ENCODE measurements around the gene RNF148. TPM values are rescaled to one million over a fixed set of nuclear protein-coding genes. Genes with fewer than 3 reads are reported as not detected.

The RNF148 gene
- polyA plus RNA-seq, 3 donors, result not detected

DNA sequence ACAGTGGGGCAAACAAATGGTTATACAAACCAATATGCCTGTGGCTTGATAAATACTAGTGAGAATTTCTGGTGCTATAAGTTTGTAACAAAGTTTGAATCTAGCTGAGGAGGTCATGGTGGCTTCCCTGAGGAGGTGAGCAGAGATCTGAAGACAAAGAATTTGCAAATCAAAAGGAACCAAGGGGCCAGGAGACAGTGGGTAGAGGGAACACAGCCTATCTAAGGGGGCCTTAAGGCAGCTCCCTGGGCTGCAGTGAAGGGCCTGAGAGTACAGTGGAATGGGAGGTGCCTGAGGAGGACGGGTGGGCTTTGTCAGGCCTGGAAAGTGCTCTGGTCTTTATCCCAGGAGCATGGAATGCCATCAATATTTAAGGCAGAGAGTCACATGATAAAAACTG, 25.6 kb downstream of the RNF148 start:
- peaks cover 0 to 14% of the 10 kb centered on the region in 2 donors for H3K9me3 ChIP-seq (replicated peaks in 1 of 2; ENCODE audit: control insufficient read depth in 1 of 2, insufficient read depth in 1 of 2, low read length in 2 of 2)

DNA sequence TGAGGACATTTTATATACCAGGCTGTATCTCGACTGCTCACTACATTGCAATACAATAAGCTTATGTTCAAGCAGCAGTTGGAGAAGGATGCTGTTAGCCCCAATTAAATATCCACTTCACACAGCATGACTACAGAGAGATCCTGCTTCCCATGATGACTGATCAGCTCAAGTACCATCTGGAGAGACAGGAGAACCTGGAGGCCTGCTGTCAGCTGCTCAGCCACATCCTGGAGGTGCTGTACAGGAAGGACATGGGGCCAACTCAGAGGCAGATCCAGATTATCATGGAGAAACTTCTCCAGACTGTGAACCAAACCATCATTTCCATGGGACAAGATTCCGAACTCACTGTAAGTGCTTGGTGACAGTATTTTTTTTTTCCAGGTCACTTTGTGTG, 26.3 kb downstream of the RNF148 start:
- WGBS (ENCODE audit: insufficient coverage), result 60% methylated on average over 1 of the region's 2 CpGs
- H3K27me3 ChIP-seq (ENCODE audit: control insufficient read depth in 2 of 2, insufficient read depth in 2 of 2, low read length in 2 of 2), result no peaks in the 10 kb centered on the region
- H3K9ac ChIP-seq (ENCODE audit: insufficient read depth, low read length, poor library complexity, severe bottlenecking), result no peak overlapping the region
- H3K4me1 ChIP-seq (ENCODE audit: control insufficient read depth in 1 of 2, insufficient read depth in 2 of 2, low read length in 2 of 2), result no peaks in the 10 kb centered on the region
- no peak for DNase-seq
- Mint-ChIP-seq H3K4me1 (no peaks in the 10 kb centered on the region), H3K9me3 (peaks cover 2 to 14% (median 10%) of the 10 kb centered on the region in 7 donors), H3K36me3 (no peaks in the 10 kb centered on the region), H3K4me3 (no peak overlapping the region), H3K27me3 (ENCODE audit: low read depth in 3 of 3) (no peaks in the 10 kb centered on the region), H3K27ac (no peak overlapping the region)
- H3K4me2 ChIP-seq (replicated peaks; ENCODE audit: extremely low read depth, low read length, poor library complexity, severe bottlenecking), result no peak overlapping the region
- TF ChIP-seq, protein P1, sequence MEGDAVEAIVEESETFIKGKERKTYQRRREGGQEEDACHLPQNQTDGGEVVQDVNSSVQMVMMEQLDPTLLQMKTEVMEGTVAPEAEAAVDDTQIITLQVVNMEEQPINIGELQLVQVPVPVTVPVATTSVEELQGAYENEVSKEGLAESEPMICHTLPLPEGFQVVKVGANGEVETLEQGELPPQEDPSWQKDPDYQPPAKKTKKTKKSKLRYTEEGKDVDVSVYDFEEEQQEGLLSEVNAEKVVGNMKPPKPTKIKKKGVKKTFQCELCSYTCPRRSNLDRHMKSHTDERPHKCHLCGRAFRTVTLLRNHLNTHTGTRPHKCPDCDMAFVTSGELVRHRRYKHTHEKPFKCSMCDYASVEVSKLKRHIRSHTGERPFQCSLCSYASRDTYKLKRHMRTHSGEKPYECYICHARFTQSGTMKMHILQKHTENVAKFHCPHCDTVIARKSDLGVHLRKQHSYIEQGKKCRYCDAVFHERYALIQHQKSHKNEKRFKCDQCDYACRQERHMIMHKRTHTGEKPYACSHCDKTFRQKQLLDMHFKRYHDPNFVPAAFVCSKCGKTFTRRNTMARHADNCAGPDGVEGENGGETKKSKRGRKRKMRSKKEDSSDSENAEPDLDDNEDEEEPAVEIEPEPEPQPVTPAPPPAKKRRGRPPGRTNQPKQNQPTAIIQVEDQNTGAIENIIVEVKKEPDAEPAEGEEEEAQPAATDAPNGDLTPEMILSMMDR (IDR thresholded peaks at IDR 0.05), result no peak
- intact Hi-C loops (cut with micrococcal nuclease), result no loop called here
- no peaks in the 10 kb centered on the region for H3K79me2 ChIP-seq (ENCODE audit: insufficient read depth, low read length)
- H4K20me1 ChIP-seq (ENCODE audit: insufficient read depth, low read length), result no peaks in the 10 kb centered on the region
- H3K27ac ChIP-seq (ENCODE audit: low read depth in 1 of 2, low read length in 2 of 2), result no peak overlapping the region
- no peaks in the 10 kb centered on the region for H3K36me3 ChIP-seq (replicated peaks in 1 of 2; ENCODE audit: control insufficient read depth in 1 of 2, insufficient read depth in 2 of 2, low read length in 2 of 2)
- no peak overlapping the region for H3K4me3 ChIP-seq (replicated peaks in 1 of 3; ENCODE audit: low read depth in 2 of 3, low read length in 3 of 3)
- peaks cover 0 to 14% of the 10 kb centered on the region in 2 donors for H3K9me3 ChIP-seq (replicated peaks in 1 of 2; ENCODE audit: control insufficient read depth in 1 of 2, insufficient read depth in 1 of 2, low read length in 2 of 2)
- H2AFZ ChIP-seq (ENCODE audit: insufficient read depth, low read depth, low read length, poor library complexity, severe bottlenecking), result no peak overlapping the region

More for the DNA sequence above, 25.6 kb downstream of the RNF148 start:
- no peaks in the 10 kb centered on the region for H3K27me3 ChIP-seq (ENCODE audit: control insufficient read depth in 2 of 2, insufficient read depth in 2 of 2, low read length in 2 of 2)
- H3K4me1 ChIP-seq (ENCODE audit: control insufficient read depth in 1 of 2, insufficient read depth in 2 of 2, low read length in 2 of 2), result no peaks in the 10 kb centered on the region
- Mint-ChIP-seq H3K9me3 (peaks cover 1 to 14% (median 10%) of the 10 kb centered on the region in 7 donors), H3K4me1 (no peaks in the 10 kb centered on the region), H3K36me3 (no peaks in the 10 kb centered on the region), H3K27me3 (ENCODE audit: low read depth in 3 of 3) (no peaks in the 10 kb centered on the region), H3K4me3 (no peak overlapping the region), H3K27ac (no peak overlapping the region)
- H3K4me3 ChIP-seq (replicated peaks in 1 of 3; ENCODE audit: low read depth in 2 of 3, low read length in 3 of 3), result no peak overlapping the region
- WGBS (ENCODE audit: insufficient coverage), result no CpG with 5 or more reads among the region's 1 CpG
- no peak for DNase-seq
- H4K20me1 ChIP-seq (ENCODE audit: insufficient read depth, low read length), result no peaks in the 10 kb centered on the region
- H3K36me3 ChIP-seq (replicated peaks in 1 of 2; ENCODE audit: control insufficient read depth in 1 of 2, insufficient read depth in 2 of 2, low read length in 2 of 2), result no peaks in the 10 kb centered on the region
- H2AFZ ChIP-seq (ENCODE audit: insufficient read depth, low read depth, low read length, poor library complexity, severe bottlenecking), result no peak overlapping the region
- no peak overlapping the region for H3K27ac ChIP-seq (ENCODE audit: low read depth in 1 of 2, low read length in 2 of 2)
- H3K4me2 ChIP-seq (replicated peaks; ENCODE audit: extremely low read depth, low read length, poor library complexity, severe bottlenecking), result no peak overlapping the region
- no peak overlapping the region for H3K9ac ChIP-seq (ENCODE audit: insufficient read depth, low read length, poor library complexity, severe bottlenecking)
- intact Hi-C loops (cut with micrococcal nuclease), result no loop called here
- TF ChIP-seq, protein P1 (IDR thresholded peaks at IDR 0.05), result no peak
- no peaks in the 10 kb centered on the region for H3K79me2 ChIP-seq (ENCODE audit: insufficient read depth, low read length)

Data from CD14-positive monocyte (primary cell).